Measurements from ENCODE around the gene HSPA6. TPM values are rescaled to one million over a fixed set of nuclear protein-coding genes. Genes with fewer than 3 reads are reported as not detected.

The HSPA6 gene
- total RNA-seq, 4 donors from 2014 or later, result 8.2 to 134 (median 18.8) TPM

GRCh38 chr1:161497961-161498360 is 26.4 kb upstream of the HSPA6 start:
- DNase-seq (ENCODE audit: low spot score), result no peak
- no peak for TF ChIP-seq CTCF (IDR thresholded peaks at IDR 0.05)
- no peak for ATAC-seq (ENCODE audit: low FRiP score)

- no peak for TF ChIP-seq CTCF (IDR thresholded peaks at IDR 0.05)
- no peak for DNase-seq (ENCODE audit: low spot score)
- no peak for ATAC-seq (ENCODE audit: low FRiP score)
These were observed 25.7 kb upstream of the HSPA6 start for GRCh38 chr1:161498646-161499045.

GRCh38 chr1:161499099-161500039 is 25.0 kb upstream of the HSPA6 start:
- no peak for DNase-seq (ENCODE audit: low spot score)
- no peak for TF ChIP-seq CTCF (IDR thresholded peaks at IDR 0.05)
- ATAC-seq (ENCODE audit: low FRiP score), result no peak

- TF ChIP-seq CTCF (IDR thresholded peaks at IDR 0.05), result no peak
- no peak for DNase-seq (ENCODE audit: low spot score)
- ATAC-seq (ENCODE audit: low FRiP score), result no peak
These were observed 23.1 kb upstream of the HSPA6 start for GRCh38 chr1:161501234-161501633.

GRCh38 chr1:161502181-161502580 is 22.2 kb upstream of the HSPA6 start:
- no peak for DNase-seq (ENCODE audit: low spot score)
- TF ChIP-seq CTCF (IDR thresholded peaks at IDR 0.05), result no peak
- no peak for ATAC-seq (ENCODE audit: low FRiP score)

- TF ChIP-seq CTCF (IDR thresholded peaks at IDR 0.05), result no peak
- no peak for ATAC-seq (ENCODE audit: low FRiP score)
- DNase-seq (ENCODE audit: low spot score), result no peak
These were observed 21.5 kb upstream of the HSPA6 start for GRCh38 chr1:161502641-161503393.

All from omental fat pad (tissue), 4 donors.